CD4-positive, alpha-beta T cell treated with Interleukin-15 for 4 hours (primary cell): ENCODE results near the gene LRBA.
A peak's percentile ranks its signal among the peaks of the same experiment; 100 is the strongest.

ENCODE experiments used
- DNase-seq: peaks from one replicate; pipeline ENCODE4 v3.0.0-alpha.2; 2020; ENCODE audit warnings: low spot score

The LRBA gene

GRCh38 chr4:150874338-150875226 lies 140.5 kb downstream of the LRBA start:
- no peak for DNase-seq

- DNase-seq, result peak; percentile 84
Measured at GRCh38 chr4:150867148-150867547, 147.9 kb downstream of the LRBA start.

GRCh38 chr4:150863456-150863855 lies 151.6 kb downstream of the LRBA start:
- no peak for DNase-seq

- DNase-seq, result no peak
Measured at GRCh38 chr4:150862829-150863228, 152.3 kb downstream of the LRBA start.

GRCh38 chr4:150859453-150859852 lies 155.6 kb downstream of the LRBA start:
- DNase-seq, result no peak

- no peak for DNase-seq
Measured at GRCh38 chr4:150855981-150856510, 159.0 kb downstream of the LRBA start.

- no peak for DNase-seq
Measured at GRCh38 chr4:150854600-150854999, 160.5 kb downstream of the LRBA start.

- DNase-seq, result no peak
Measured at GRCh38 chr4:150853882-150854281, 161.2 kb downstream of the LRBA start.

- no peak for DNase-seq
Measured at GRCh38 chr4:150852216-150852615, 162.9 kb downstream of the LRBA start.

- no peak for DNase-seq
Measured at GRCh38 chr4:150849016-150849415, 166.1 kb downstream of the LRBA start.

- DNase-seq, result peak; percentile 67
Measured at GRCh38 chr4:150828159-150828558, 186.9 kb downstream of the LRBA start.

GRCh38 chr4:150827226-150827625 lies 187.9 kb downstream of the LRBA start:
- DNase-seq, result no peak

- DNase-seq, result no peak
Measured at GRCh38 chr4:150826306-150826705, 188.8 kb downstream of the LRBA start.

- DNase-seq, result no peak
Measured at GRCh38 chr4:150822407-150822806, 192.7 kb downstream of the LRBA start.

- DNase-seq, result no peak
Measured at GRCh38 chr4:150821641-150822040, 193.4 kb downstream of the LRBA start.

GRCh38 chr4:150820409-150820808 lies 194.7 kb downstream of the LRBA start:
- DNase-seq, result no peak

GRCh38 chr4:150818661-150819060 lies 196.4 kb downstream of the LRBA start:
- no peak for DNase-seq

GRCh38 chr4:150817804-150818528 lies 197.1 kb downstream of the LRBA start:
- no peak for DNase-seq

- DNase-seq, result no peak
Measured at GRCh38 chr4:150817017-150817416, 198.1 kb downstream of the LRBA start.

- DNase-seq, result no peak
Measured at GRCh38 chr4:150816491-150816890, 198.6 kb downstream of the LRBA start.

- no peak for DNase-seq
Measured at GRCh38 chr4:150814873-150815272, 200.2 kb downstream of the LRBA start.

- DNase-seq, result no peak
Measured at GRCh38 chr4:150805183-150806025, 209.7 kb downstream of the LRBA start.
